ENCODE data around the gene CLK3.
A peak's percentile ranks its signal among the peaks of the same experiment; 100 is the strongest.
"Not testable (repeated sequence)": the region's sequence is repeated elsewhere in the genome, so short reads cannot be mapped to it uniquely, and the experiment has no call there.

The CLK3 gene

DNA sequence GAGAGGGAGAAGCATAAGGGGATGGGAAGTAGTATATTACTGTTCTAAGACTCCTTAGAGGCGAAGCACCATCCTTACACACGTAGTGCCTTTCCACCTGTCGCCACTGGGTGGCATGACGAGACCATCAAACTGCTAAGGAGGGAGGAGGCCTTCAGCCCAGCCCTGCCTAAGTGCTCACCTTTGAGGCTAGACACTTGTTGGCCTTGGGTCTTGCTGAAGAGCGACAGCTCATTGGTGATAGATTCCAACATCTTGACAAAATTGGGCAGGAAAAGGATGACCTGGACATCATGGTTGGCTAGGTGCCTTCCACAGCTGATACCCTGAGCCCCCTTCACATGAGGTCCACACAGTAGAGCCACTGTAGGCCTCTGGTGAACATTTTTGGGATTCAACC lies 19.6 kb downstream of the CLK3 start:
- H3K27ac ChIP-seq = no peak overlapping the region
- DNase-seq (ENCODE audit: low read depth, low spot score) = no peak

DNA sequence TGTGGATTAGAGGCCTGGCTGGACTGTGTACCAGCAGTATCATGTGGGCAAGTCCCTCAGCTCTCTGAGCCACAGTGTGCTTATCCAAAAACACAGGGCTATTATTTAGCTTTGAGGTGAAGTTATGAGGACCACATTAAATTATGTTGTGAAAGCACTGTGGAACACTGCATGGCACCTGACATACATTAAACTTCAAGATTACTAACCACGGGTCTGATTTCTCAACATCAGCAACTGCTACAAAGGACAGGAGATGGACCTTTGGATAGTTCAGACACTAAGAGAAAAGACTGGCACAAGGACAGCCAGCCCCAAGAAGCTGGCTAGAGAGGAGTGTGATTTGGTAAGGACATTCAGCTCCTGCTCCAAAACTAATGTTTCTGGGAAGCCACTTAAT lies 21.3 kb downstream of the CLK3 start:
- no peak overlapping the region for H3K27ac ChIP-seq
- no peak for DNase-seq (ENCODE audit: low read depth, low spot score)

DNA sequence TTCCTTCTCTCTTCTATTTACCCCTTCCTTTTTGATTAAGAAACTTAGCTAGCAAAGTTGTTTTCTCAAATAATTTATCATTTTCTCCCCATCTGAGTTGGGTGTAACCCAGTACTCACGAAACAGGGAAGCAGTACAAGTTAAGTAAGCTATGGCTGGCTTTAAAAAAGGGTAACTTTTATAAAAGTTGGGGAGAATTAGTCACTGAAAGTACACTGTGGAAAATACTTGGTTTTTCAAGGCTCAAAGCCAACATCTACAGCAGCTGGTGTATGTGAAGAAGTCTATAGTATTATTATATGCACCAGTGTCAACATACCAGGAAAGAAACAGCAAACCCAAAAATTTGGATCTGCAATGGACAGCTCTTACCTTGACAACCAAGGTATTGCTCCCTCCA lies 25.5 kb downstream of the CLK3 start:
- H3K27ac ChIP-seq = peak overlapping the region; percentile 51
- DNase-seq (ENCODE audit: low read depth, low spot score) = no peak

DNA sequence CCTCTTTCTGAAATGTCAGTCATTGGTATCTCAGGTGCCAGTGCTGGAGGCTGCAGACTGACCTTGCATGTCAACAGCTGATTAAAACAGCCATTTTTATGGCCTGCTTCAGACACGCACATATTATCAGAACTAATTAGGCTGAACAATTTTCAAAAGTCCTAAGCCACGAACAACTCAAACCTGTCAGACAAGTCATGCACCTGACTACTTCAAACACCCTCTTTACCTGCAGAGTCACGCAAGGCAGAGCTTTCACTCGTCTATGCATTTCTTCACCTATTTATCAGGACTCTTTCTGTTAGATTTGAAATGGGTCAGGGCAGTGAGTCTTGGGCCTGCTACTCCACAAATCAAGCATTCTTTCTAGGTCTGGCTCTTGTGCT lies 26.7 kb downstream of the CLK3 start:
- H3K27ac ChIP-seq = peak overlapping the region; percentile 51
- DNase-seq (ENCODE audit: low read depth, low spot score) = no peak

DNA sequence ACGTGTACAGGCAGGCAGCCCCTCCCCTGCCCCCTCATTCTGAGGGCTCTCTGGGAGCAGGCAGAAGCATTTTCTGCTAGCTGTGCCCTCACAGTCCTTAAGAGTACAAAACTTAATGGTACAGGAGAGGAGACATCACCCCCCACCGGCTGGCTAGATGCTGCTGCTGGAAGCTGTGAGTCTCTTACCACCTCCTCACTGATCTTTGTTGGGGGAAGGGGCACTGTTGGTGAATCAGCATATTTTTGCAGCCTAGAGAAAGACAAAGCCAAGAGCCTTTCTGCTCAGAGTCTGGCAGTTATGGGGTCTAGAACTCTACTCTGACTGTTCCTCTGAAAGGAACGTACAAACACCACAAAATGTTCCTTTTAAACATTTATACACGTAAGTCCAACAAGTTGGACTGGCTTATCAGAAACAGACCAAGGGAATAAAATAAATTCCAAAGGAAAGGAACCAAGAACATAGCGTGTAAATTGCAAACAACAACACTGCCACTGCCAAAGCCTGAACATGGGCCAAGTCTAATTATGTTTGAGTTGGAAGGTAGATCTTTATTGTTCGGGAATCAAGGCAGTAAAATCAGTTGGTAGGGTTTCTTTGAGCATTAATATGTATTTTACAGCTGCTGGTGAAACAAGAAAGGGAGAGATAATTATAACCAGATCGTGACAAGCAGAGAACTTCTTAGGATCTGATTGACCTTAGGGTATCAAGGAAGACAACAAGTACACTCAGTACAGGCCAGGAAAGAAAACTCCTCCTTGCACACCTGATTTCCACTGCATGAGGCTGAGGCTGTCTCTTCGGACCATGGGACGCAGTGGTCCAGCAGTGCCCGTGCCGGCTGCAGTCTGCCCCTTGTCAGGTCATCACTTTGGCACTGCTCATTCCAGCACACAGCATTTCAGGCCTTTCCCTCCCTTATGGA lies 27.4 kb downstream of the CLK3 start:
- H3K27ac ChIP-seq = peak overlapping the region; percentile 51
- no peak for DNase-seq (ENCODE audit: low read depth, low spot score)

DNA sequence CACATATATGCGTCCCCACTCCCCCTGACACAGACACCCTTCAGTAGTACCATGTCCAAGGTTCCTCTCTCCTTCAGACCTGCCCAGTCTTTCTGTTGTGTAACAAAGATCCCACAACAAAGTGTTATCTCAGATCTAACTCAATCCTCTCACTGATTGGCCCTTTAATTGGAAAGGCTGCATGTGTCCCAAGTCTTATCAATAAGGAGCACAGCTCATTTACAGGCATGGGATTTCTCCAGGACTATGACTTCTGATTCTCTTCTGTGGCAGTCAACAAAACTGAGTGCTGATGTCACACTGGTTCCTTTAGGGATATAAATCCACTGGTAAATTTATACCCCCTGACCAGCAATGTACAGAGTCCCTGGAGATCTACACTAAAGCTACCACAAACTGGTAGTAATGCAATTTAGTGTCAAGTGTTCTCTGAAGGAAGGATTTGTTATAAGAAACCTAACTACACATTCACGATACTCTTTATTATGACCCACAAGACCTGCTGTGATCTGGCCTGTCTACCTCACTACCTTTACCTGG lies 28.1 kb downstream of the CLK3 start:
- DNase-seq (ENCODE audit: low read depth, low spot score) = no peak
- H3K27ac ChIP-seq = no peak overlapping the region

DNA sequence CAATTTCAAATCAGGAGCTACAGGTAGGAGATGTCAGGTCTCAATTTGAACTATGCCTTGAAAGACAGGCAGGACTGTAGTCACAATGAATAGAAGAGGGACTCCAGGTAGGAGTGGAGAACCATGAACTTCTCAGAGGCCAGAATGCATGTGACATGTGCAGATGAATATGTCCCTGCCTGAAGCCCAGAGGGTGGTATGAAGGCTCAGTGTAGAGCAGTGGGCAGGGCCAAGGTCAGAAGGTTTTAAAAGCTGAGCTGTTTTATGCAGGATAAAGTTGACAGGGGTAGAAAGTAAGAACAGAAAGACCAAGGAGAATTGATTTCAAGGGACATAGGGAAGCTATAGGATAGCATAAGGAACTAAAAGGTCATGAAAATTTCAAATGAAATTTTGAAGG lies 30.8 kb downstream of the CLK3 start:
- DNase-seq (ENCODE audit: low read depth, low spot score) = no peak
- no peak overlapping the region for H3K27ac ChIP-seq

DNA sequence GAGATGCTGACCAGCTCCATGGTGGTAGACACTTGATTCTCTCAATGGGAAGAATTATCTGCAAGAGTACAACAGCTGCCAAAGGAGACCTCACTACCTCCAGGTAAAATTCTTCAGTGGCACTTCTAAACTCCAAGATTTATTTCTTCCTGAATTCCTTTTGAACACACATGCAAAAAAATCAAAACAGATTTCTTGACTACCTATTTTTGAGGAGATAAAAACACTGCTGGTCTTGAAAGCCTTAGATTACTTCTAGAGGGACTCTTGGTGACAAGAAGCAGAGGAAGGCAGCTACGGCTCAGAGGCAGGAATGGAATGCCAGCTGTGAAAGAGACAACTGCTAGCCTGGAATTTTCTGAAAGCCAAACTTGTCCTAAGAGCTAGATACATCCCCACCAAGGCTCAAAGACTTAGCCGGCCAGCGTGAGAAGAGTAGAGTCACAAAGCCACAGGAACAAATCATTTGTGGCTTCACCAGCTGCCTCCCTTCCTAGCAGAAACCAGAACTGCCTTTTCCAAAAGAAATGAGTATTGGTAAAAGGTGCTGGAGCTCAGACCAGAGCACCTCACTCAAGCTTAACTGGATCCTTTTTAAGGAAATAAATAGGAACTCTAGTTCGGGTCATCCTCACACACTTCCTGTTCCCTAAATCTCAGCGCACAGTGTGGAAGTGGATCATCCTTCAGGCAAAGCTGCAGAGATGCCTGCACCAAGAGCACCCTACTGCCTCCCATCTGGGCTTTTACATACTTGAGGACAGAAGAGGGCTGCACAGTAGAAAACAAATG lies 32.6 kb downstream of the CLK3 start:
- no peak for DNase-seq (ENCODE audit: low read depth, low spot score)
- no peak overlapping the region for H3K27ac ChIP-seq

DNA sequence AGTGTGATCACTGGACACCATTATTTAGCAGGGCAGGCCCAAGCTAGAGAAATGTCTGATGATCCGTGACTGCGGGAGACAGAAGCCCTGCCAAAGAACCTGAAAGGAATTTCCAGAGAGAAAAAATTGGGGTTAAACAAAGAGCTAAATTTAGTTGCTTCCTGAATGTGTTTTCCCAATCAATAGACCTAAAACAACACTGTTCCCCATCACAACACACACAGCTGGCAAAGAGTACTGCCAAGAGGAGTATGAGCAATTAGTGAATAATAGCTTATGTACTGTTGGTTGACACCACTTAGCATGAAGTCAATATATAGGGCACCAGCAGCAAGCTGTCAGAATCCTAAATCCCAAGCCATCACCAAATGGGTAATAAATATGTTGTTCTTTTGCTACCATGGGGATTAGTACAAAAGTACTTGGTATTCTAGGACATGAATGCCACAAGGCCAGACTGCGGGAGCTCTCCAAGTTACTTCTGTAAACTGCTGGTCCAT lies 35.7 kb downstream of the CLK3 start:
- no peak for DNase-seq (ENCODE audit: low read depth, low spot score)
- H3K27ac ChIP-seq = peak overlapping the region; percentile 14

DNA sequence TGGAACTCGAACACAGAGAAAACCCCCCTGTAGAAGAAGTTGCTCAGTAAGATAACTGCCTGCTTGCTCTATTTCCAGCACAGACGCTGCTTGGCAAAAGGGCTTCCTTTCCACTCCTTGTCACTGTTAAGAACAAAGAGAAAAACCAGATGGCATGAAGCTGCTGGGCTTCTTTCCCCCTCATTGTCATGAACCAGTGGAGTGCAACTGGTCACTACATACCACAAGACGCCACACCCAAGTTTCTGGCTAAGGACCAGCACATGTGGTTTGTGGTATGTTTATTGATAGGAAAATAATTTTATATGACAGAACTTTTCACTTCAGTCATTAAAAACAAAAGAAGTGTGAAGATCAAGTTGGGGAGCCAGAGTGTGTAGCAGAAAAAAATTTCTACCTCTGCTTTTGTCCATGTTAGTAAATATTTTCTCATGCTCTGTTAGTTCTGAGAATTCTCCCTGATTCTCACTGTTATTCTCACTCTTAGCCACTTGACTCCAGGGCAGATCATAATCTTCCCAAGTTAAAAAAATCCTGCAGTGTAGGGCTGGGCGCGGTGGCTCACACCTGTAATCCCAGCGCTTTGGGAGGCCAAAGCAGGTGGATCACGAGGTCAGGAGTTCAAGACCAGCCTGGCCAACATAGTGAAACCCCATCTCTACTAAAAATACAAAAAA lies 37.9 kb downstream of the CLK3 start:
- peak; percentile 24 for DNase-seq (ENCODE audit: low read depth, low spot score)
- peak overlapping the region; percentile 19 for H3K27ac ChIP-seq

DNA sequence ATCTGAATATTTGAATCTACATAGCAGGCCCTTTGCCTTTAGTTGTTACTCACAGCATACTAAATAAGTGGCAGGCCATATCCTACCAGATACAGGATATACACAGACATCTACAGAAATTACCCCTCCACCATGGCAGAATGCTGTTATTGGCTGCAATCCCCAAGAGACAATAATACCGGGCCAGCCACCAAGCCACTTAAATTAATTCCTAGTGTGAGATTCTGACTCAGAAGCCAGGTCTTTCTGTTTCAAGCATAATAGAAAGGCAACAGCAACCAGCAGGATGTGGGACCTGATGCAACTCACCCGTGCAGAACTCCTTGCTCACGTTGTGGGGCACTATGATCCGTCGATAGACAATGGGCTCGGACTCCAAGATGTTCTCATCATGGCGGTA lies 39.8 kb downstream of the CLK3 start:
- H3K27ac ChIP-seq = no peak overlapping the region
- no peak for DNase-seq (ENCODE audit: low read depth, low spot score)

DNA sequence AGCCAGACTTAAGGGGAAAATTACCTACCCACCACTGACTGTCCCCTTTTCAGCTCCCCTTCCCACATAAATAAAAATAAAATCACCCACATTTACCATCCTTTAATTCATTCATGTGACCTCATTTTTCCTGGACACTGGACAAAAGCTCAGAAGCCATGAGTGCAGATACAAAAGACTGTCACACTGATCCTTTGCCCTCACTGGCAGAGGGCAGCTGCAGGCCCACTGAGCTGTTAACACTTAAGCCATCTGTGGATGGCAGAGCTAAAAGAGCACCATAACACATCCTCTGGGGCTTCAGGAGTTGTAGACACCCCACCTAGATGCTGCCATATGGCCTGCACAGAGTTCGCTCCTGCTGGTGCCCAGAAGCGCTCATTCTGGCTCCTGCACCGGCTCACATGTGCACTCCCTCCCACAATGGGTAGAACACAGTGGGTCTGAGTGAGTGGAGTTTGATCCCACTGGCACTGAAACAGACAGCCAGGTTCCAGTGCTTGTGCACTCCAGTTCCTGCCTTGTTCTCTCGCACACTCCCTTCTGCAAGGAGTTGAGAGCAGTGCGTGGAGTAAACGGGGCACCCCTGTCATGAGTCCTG lies 41.4 kb downstream of the CLK3 start:
- H3K27ac ChIP-seq = no peak overlapping the region
- DNase-seq (ENCODE audit: low read depth, low spot score) = no peak

DNA sequence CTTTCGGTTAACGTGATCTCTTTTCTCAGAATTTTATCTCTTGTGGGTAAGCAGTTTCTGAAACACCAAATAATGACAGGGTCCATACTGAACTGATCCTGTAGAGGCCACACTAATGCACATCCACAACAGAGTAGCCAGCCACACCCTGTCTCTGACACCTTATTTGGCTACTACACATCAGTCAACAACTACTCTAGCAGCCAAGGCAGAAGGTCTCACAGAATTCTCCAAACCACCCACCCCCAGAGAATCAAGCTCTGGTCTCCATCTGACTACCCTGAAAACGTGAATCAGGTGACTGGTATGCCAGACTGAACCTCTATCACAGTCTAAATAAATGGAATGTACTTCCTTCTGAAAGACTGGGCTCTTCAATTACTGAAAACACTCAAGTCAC lies 42.2 kb downstream of the CLK3 start:
- no peak overlapping the region for H3K27ac ChIP-seq
- DNase-seq (ENCODE audit: low read depth, low spot score) = no peak

DNA sequence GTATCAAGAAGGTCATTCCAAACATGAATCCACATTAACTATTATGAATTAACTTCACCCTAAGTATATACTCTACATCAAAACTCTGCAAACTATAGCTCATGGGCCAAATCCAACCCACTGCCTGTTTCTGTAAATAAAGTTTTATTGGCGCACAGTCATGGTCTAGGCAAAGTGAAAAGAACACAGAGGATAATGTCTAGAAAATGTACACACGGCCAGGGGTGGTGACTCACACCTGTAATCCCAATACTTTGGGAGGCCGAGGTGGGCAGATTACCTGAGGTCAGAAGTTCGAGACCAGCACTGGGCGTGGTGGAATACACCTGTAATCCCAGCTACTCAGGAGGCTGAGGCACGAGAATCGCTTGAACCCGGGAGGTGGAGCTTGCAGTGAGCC lies 45.6 kb downstream of the CLK3 start:
- not testable (repeated sequence) for DNase-seq (ENCODE audit: low read depth, low spot score); H3K27ac ChIP-seq

DNA sequence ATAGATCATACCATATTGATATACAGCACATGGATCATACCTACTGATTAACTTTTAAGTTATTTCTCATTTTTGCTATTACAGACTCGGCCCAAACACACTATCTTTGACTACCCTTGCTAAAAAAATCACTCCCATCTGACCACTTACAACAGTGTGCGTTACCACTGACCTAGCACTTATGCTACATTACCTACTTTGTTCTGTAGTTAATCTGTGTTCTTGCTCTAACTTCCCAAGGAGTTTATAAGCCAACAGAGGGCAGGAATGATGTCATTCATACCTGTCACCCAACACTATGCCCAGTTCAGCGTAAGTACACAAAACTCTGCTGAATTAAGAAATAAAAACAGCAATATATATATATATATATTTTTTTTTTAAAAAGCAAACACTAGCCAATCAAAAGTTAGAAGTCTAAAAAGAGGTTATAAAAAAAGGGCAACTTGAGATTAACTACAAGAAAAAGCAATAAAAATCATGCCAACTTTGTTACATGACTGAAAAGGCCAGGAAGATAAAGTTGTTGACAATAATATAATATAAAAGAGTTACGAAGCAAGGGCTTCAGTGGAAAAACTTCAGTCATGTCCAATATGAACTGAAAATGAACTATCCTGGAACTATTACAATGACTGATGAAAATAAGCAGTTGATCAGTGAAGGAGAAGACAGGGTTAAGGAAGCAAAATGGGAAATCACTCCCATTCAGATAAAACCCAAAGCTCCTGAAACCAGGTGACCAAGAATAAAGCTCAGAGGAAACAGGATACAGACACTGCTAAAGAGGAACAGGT lies 46.6 kb downstream of the CLK3 start:
- no peak overlapping the region for H3K27ac ChIP-seq
- DNase-seq (ENCODE audit: low read depth, low spot score) = no peak

DNA sequence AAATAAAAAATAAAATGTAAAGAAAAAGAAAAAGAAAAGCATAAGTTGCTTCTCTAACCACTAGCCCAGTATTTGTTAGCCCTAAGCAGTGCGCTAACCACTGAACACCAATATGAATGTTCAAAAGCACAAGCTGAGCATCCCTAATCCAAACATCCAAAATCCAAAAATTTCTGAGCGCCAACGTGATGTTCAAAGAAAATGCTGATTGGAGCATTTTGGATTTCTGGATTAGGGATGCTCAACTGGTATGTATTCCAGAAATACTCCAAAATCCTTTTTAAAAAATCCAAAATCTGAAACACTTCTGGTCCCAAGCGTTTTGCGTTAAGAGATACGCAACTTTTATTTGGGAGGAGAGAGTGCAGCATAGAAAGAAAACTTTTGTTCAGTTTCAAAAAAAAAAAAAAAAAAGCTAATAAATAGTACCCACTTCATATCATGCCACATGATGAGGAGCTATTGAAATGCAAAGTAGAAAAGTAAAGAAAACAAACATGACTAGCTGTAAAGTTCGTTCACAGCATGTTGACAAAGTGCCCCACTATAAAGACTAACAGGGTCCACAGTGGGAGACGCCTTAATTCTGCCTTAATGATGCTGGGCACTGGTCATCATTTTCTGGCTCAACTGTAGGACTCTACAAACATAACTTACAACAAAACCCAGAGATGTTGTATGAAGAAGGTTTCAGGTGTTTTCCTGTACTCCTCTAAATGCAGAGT lies 47.8 kb downstream of the CLK3 start:
- H3K27ac ChIP-seq = peak overlapping the region; percentile 34

DNA sequence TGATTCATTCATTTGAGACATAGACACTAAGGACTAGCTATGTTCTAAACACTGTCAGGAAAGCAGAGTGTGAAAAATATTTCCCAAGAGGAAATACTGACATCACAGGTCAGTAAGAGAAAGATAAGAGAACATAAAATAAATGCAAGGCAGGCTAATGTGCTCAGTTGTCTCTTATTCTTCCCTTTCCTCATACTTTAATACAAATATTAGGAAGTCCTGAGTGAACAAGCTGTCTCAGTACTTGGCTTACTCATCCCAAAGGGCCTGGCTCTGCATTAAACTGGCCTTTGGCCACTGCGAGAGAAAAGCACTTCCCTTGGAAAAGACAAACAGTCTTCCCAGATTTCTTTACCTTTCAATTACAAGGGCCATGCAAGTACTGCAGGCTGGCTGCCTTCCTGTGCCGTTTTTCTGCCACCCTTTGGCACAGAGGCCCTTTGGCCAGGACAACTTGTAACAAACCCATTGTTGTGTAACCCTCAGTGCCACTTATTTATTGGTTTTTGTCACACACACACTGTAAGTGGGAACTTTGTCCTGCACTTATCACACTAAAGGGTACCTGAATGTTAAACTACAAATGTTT lies 48.5 kb downstream of the CLK3 start:
- H3K27ac ChIP-seq = peak overlapping the region; percentile 34
- no peak for DNase-seq (ENCODE audit: low read depth, low spot score)

More for the DNA sequence above, 47.8 kb downstream of the CLK3 start:
- DNase-seq (ENCODE audit: low read depth, low spot score) = no peak

DNA sequence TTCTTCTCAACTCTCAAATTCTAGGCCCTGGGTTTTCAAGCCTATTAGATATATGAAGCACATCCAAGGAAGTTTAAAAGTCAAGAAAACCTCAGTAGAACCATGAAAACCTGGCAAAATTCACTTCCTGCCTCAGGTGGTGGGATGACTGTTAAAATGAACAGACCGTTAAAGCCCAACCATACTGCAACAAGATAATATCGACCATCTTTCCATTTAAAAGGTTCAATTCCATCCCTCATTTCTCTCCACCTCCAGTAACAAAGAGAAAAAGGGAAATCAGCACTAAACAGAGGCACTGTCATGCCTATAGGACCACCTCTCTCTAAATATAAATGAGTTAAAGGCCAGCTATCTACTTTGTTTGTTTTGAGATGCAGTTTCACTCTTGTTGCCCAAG lies 49.0 kb downstream of the CLK3 start:
- peak overlapping the region; percentile 34 for H3K27ac ChIP-seq
- DNase-seq (ENCODE audit: low read depth, low spot score) = no peak

Data from epithelial cell of prostate (primary cell).